AG10803 (cell line): ENCODE data around the gene DCLK2.

Source experiments
- DNase-seq: peaks from one replicate; pipeline ENCODE4 v3.0.0; 2010; ENCODE audit warnings: low read depth
- H3K4me3 ChIP-seq: 2 replicates; pipeline ENCODE4 v1.5.1; 2011; ENCODE audit warnings: mild to moderate bottlenecking, low read length, control low read depth
- TF ChIP-seq, protein P1 (sequence below): conservative IDR thresholded peaks from 2 replicates; pipeline ENCODE4 v1.5.1; 2011; ENCODE audit warnings: mild to moderate bottlenecking, low read length, control low read depth, inconsistent platforms

DCLK2 gene

DNA sequence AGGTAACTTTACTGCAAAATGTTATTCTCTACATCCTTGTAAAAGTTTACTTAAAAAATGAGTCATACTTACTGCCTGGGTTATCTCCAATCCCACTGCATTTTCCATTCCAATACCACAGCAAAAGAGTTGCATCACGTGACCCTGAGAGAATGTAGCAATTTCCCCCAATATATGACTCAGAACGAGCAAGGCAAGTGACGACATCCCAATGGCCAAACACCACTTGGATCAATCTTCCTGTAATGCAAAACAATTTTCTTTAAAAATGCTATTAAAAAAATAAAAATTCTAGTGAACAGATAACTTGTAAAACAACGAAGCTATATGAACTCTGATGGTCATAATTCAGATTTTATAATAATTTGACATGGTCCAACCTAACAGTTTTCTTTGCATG lies 224.3 kb downstream of the DCLK2 start:
- TF ChIP-seq, protein P1, sequence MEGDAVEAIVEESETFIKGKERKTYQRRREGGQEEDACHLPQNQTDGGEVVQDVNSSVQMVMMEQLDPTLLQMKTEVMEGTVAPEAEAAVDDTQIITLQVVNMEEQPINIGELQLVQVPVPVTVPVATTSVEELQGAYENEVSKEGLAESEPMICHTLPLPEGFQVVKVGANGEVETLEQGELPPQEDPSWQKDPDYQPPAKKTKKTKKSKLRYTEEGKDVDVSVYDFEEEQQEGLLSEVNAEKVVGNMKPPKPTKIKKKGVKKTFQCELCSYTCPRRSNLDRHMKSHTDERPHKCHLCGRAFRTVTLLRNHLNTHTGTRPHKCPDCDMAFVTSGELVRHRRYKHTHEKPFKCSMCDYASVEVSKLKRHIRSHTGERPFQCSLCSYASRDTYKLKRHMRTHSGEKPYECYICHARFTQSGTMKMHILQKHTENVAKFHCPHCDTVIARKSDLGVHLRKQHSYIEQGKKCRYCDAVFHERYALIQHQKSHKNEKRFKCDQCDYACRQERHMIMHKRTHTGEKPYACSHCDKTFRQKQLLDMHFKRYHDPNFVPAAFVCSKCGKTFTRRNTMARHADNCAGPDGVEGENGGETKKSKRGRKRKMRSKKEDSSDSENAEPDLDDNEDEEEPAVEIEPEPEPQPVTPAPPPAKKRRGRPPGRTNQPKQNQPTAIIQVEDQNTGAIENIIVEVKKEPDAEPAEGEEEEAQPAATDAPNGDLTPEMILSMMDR: no peak
- peak; percentile 94 for DNase-seq
- no peak overlapping the region for H3K4me3 ChIP-seq

DNA sequence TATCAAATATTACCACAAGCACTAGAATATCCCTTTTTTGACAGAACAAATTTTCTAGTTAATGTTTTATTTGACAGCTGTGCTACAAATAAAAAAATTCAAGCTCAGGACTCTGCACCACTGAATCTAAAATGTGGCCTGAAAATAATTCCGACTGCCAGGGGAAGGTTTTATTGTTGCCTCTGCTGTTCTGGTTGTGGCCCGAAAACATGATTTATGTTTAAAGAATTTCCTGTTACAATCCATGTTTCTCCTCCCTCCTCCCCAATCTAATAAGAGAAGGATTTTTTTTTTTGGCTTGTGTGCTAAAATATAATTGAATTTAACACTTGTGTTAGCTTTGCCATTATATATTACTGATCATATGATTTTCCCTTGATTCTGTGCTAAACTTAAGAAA lies 227.8 kb downstream of the DCLK2 start:
- TF ChIP-seq, protein P1: no peak
- H3K4me3 ChIP-seq: no peak overlapping the region
- DNase-seq: peak; percentile 63

DNA sequence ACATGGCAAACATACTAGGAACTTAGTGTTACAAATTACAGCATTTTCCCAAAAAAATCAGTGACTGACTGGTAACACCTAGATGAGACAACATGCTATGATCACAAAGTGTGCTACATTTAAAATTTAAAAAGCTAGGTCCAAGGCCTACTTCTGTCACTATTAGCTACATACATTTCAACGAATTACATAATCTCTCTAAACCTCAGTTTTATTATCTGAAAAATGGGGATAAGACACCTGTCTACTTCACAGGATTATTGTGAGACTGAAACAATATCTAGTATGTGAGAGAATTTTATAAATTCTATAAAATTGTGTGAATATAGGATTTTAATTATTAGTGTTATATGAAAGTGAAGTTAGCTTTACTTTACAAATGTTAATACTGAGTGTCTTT lies 228.5 kb downstream of the DCLK2 start:
- DNase-seq: no peak
- TF ChIP-seq, protein P1: no peak
- no peak overlapping the region for H3K4me3 ChIP-seq
